ENCODE results near the gene GLOD4. TPM values are rescaled to one million over a fixed set of nuclear protein-coding genes. Genes with fewer than 3 reads are reported as not detected.
"Not testable (repeated sequence)": the region's sequence is repeated elsewhere in the genome, so short reads cannot be mapped to it uniquely, and the experiment has no call there.

Gene GLOD4, protein sequence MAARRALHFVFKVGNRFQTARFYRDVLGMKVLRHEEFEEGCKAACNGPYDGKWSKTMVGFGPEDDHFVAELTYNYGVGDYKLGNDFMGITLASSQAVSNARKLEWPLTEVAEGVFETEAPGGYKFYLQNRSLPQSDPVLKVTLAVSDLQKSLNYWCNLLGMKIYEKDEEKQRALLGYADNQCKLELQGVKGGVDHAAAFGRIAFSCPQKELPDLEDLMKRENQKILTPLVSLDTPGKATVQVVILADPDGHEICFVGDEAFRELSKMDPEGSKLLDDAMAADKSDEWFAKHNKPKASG
- polyA plus RNA-seq (2012; ENCODE audit: insufficient read depth, insufficient read length) = 162 TPM

DNA sequence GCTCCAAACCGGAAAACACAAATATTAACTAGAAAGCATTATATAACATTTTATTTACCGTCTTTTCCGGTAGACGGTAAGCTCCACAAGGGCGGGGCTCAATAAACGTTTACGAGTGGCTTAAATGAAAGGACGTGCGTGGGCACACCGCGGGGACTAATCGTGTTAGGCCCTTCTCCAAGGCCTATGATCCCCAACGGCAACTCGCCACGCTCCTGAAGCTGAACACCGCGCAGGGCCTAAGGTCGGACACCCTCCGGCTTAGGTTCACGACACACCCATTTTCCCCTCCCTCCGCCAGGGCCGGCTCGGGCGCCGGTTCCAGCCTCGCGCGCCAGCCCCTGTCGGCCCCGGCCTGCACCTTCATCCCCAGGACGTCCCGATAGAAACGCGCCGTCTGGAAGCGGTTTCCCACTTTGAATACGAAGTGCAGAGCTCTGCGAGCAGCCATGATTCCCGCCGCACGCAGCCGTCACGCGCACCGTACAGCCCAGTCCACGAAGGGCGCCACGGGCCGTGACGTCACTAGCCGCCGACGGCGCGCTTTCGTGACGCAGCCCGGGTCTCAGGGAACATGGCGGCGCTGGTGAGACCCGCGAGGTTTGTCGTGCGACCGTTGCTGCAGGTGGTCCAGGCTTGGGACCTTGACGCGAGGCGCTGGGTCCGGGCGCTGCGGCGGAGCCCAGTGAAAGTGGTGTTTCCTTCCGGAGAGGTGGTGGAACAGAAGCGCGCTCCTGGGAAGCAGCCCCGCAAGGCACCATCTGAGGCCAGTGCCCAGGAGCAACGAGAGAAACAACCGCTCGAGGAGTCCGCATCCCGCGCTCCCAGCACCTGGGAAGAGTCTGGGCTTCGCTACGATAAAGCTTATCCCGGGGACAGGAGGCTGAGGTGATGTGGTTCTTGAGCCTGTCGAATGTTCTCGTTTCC is at the start of gene GLOD4, which contains the start of gene MRM3:
Gene GLOD4, minus strand, starts transcription at position 476 of the 927 bp plus-strand sequence. Its CDS starts 25 bp downstream, at position 451.
Gene MRM3, plus strand, starts transcription at position 549 of the 927 bp plus-strand sequence. Its CDS starts 26 bp downstream, at position 575.
- H3K4me3 ChIP-seq (ENCODE audit: low read length) = peak within 1 kb of the TSS; percentile 100
- DNase-seq (ENCODE audit: low read depth, low spot score) = peak; percentile 86

DNA sequence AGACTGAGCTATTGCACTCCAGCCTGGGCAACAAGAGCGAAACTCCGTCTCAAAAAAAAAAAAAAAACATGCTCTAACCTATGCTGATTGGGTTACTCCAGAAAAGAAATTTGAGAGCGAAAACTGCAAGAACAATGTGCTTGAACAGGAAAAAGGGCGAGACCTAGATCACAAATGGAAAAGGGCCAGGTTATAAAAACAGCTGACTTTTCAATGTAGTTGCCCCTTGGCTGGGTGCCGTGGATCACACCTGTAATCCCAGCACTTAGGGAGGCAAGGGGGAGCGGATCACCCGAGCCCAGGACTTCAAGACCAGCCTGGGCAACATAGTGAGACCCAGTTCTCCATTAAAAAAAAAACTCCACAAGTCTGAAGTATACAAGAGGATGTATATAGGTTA is 48.9 kb upstream of the GLOD4 start:
- no peak overlapping the region for H3K4me3 ChIP-seq (ENCODE audit: low read length)
- no peak for DNase-seq (ENCODE audit: low read depth, low spot score)

DNA sequence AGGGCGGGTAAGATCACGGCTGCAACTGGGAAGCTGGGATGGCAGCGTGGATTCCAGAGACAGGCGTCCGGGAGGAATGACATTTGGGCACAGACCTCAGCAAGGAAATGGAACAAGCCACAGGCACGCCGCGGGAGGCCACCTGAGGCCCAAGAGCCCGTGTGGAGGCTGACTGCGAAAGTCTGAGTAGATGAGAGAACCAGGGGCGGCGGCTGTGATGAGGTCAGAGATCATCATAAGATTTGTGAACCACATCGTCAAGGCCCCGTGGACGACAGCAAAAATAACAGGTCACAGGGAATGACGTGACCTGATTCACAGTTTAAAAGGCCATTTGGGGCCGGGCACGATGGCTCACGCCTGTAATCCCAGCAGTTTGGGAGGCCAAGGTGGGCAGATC is 48.3 kb upstream of the GLOD4 start:
- DNase-seq (ENCODE audit: low read depth, low spot score) = no peak
- H3K4me3 ChIP-seq (ENCODE audit: low read length) = no peak overlapping the region

DNA sequence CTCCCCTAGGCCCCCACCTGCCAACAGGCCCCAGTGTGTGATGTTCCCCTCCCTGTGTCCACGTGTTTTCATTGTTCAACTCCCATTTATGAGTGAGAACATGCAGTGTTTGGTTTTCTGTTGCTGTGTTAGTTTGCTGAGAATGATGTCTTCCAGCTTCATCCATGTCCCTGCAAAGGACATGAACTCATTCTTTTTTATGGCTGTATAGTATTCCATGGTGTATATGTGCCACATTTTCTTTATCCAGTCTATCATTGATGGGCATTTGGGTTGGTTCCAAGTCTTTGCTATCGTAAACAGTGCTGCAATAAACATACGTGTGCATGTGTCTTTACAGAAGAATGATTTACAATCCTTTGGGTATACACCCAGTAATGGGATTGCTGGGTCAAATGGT is 47.5 kb upstream of the GLOD4 start:
- DNase-seq (ENCODE audit: low read depth, low spot score) = not testable (repeated sequence)

DNA sequence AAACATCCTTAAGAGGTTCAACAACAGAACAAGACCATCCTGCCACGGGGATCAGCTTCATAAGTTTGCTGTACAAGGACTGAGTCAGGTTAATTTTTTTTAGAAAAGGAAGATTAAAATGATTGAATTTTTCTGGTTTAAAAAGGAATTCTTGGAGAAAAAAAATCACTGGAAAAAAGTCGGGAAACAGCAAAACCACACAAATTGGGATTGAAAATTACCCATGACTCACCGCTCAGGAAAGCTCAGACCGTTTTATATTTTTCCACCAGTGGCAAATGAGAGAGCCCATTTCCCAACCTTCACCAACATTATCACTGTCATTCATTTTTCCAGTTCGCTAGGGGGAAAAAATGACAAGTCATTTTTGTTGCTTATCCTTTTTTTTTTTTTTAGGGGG is 46.7 kb upstream of the GLOD4 start:
- H3K4me3 ChIP-seq (ENCODE audit: low read length) = no peak overlapping the region
- DNase-seq (ENCODE audit: low read depth, low spot score) = no peak

More for the DNA sequence above, 47.5 kb upstream of the GLOD4 start:
- H3K4me3 ChIP-seq (ENCODE audit: low read length) = not testable (repeated sequence)

DNA sequence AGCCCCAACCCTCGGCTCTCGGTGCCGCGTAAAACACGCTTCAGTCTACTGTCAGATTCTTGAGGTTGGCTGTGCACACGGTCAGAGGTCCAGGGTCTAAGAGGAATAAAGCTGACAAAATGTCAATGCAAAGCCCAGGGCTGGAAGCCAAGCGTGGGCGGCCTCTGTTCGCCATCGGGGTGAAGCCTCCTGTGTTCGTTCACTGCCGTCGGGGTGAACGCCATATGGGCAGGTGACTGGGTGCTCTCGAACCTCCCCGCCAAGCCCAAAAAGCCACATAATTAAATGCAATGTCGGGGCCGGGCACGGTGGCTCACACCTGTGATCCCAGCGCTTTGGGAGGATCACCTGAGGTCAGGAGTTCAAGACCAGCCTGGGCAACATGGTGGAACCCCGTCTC is 44.7 kb upstream of the GLOD4 start:
- no peak for DNase-seq (ENCODE audit: low read depth, low spot score)
- no peak overlapping the region for H3K4me3 ChIP-seq (ENCODE audit: low read length)

DNA sequence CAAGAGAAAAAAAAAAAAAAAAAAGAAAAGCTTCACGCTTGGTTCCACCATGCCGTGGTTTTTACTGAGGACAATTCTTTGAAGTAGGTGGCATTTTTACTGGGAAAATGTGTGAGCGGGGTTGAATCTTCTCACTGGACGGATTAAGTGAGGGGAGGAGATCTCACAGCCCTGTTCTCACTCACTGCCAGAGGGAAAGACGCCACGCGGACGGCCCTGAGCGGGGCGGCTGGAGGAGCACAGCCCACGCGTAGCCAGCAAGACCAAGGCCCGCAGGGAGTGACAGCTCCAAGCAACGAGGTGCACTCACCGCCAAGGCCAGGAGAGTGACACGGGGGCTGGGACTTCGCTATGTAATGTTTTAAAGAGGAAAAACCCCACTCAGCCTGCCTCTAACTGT is 43.1 kb upstream of the GLOD4 start:
- no peak overlapping the region for H3K4me3 ChIP-seq (ENCODE audit: low read length)
- DNase-seq (ENCODE audit: low read depth, low spot score) = no peak

DNA sequence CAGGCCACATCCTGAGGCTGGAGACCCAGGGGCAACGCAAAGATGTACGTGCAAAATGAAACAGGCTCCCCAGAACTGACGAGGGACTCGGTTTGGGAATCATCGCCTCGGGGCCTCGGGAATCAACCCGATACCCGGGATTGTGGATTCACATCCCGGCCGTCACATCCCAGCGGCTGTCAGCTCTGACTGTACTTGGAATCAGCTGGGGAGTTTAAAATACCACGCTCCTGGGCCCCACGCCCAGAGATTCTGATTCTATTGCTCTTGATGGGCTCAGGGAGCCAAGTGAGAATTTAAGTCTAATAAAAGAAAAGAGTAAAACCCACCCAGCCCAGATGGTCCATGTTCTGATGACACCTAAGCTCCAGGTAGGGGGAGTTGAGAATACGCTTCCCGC is 42.3 kb upstream of the GLOD4 start:
- DNase-seq (ENCODE audit: low read depth, low spot score) = no peak
- H3K4me3 ChIP-seq (ENCODE audit: low read length) = no peak overlapping the region

DNA sequence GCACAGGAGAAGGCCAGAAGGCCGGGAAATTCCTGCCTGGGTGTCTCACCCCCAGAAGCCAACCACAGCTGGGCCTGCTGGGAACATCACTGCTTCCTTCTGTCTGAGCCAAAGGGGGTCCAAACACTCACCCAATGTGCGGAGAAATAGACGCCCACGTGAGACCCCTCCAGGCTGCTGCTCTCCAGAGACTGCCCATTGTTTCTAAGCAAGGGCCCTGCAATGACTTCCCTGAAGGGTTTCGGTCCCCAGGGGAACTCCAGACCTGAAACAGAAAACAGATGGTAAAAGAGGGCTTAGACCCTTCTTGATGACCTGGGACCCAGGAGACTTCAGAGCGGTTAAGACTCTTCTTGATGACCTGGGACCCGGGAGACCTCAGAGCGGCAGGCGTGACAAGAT is 41.4 kb upstream of the GLOD4 start:
- no peak overlapping the region for H3K4me3 ChIP-seq (ENCODE audit: low read length)

DNA sequence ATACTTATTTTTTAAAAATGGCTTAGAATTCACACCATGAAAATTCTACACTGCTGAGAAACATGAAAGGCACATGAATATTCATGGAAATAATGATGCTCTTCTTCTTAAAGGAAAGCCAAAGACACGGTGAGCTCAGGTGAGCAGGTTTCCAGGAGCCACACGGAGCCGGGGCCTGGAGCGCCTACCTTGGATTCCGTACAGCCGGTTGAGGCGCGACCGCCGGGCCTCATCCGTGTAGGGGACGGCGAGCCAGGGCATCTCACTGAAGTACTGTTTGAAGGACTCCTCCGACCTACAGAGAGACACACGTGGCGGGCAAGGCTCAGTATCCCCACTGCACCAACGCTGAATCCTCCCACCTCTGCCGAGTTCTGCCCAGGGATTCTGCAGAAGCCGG is 37.2 kb upstream of the GLOD4 start:
- H3K4me3 ChIP-seq (ENCODE audit: low read length) = no peak overlapping the region
- DNase-seq (ENCODE audit: low read depth, low spot score) = no peak

More for the DNA sequence above, 41.4 kb upstream of the GLOD4 start:
- DNase-seq (ENCODE audit: low read depth, low spot score) = no peak

DNA sequence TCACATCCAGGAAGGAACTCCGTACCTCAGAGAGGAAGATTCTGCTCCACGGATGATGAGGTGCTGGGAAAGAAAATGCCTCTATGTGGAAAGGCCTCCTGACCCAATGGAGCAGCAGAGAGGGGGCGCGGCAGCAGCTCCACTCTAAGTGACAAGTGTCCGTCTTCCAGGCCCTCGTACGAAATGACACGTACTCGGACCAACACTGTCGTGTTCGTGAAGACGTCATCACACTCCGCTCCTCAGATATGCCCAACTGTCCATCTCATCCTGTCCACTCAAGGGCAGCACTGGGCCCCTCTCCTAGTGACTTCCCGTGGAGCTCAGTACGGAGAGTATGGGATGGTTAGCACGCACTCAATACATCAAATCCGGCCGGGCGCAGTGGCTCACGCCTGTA is 32.3 kb upstream of the GLOD4 start:
- H3K4me3 ChIP-seq (ENCODE audit: low read length) = no peak overlapping the region

DNA sequence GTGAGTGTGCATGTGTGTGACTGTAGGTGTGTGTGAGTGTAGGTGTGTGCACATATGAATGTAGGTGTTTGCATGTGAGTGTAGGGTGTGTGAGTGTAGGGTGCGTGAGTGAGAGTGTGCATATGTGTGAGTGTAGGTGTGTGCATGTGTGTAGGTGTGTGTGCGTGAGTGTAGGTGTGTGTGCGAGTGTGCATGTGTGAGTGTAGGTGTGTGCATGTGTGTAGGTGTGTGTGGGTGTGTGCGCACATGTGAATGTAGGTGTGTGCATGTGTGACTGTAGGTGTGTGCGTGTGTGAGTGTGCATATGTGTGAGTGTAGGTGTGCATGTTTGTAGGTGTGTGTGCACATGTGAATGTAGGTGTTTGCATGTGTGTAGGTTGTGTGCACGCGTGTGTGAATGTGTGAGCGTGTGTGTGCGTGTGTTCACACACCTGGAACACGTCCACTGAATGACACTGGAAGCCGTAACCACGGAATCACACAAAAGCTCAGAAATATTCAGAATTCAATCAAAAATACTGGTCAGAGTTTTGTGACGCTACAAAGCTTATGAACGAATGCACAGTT is 30.6 kb upstream of the GLOD4 start:
- DNase-seq (ENCODE audit: low read depth, low spot score) = no peak
- H3K4me3 ChIP-seq (ENCODE audit: low read length) = no peak overlapping the region

More for the DNA sequence above, 32.3 kb upstream of the GLOD4 start:
- no peak for DNase-seq (ENCODE audit: low read depth, low spot score)

DNA sequence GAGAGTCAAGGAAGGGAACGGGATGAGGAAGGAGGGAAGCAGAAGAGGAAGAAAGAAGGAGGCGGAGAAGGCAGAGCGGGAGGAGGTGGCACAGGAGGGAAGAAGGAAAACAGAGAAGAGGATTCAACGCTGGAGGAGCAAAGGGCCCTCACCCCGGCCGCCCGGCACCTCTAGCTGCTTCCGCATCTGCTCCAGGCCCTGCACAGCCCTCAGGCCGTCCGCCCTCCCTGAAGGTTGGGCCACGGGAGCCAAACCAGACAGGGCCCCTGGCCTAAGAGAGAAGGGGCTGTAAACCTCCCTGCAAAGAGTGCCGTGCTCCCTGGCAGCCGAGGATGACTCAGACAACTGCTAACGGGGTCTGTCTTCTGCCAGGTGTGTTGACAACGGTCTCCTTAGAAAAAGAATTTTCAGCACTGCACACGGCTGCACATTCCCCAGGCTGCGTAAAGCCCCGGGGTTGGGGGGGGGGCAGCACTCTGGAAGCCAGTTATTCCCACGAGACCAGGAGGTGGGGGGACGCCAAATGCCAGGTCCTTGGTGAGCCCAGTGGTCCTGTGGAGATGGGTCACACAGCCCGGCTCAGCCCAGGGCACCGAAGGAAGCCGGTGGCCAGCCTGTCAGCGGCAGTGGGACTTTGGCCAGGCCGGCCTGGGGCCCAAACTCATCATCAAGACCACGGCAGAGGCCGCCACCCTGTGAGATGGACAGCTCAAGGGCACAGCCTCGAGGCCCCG is 29.1 kb upstream of the GLOD4 start:
- H3K4me3 ChIP-seq (ENCODE audit: low read length) = no peak overlapping the region
- DNase-seq (ENCODE audit: low read depth, low spot score) = no peak

DNA sequence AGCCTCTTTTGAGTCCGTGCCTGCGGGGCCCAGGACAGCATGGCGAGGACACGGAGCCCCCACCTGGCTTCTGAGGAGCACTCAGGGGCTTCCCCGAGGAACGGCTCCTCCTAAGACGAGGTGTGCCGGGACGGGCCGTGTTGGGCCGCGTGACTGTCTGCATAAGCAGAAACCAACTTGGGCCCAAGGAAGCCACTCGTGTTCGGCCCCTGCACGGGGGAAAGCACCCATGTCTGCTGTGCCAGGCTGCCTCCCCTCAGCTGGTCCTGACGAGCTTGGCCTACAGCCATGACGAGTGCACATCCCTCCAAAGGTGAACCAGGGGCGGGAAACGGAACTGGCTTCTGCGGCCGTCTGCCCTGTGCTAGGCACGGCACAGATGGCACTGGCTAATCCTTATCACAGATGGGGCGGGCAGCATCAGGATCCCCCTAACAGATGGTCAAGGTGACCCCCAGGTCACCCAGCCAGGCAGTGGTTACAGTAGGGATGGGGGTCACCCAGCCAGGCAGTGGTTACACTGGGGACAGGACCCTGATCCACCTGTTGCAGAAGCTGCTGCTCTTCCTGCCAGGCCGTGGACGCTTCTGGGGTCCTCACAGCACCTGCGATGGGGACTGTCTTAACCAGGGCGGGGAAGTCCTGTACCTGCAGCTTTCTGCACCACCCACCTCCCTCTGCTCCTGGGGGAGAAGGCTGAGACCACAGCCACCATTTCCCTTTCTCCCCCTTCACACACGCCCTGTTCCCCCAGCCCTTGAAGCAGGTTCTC is 25.6 kb upstream of the GLOD4 start:
- DNase-seq (ENCODE audit: low read depth, low spot score) = no peak
- H3K4me3 ChIP-seq (ENCODE audit: low read length) = no peak overlapping the region

DNA sequence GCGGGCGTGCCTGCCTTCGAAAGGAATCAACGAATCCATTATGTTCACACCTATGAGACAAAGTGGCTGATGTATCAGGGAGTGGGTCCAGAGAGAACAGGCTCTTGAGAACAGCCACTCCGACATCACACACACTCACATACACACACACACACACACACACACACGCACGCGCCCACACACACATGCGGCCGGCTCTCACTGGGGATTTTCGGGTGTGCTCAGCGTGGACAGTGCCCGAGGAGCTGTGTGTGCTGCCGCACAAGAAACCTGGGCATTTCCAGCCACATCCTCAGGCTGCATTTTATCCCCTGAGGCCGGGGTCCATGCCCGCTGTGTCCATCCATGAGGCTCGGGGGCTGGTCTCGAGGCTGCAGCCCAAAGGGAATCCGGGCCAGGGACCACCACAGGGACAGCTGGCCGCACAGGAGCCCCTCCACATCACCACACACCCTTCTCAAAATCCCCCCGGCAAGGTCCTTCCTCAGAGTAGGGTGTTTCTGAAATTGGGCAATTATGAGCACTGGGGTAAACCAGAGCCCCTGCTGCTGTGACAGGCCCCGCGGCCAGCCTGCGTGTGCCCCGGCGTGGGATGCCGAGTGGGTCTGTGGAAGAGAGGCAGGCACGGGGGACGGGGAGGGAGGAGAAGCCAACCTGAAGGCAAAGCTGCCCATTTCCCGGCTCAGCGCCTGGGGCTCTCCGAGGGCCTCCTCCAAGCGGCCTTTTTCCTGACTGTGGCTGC is 24.9 kb upstream of the GLOD4 start:
- H3K4me3 ChIP-seq (ENCODE audit: low read length) = no peak overlapping the region
- no peak for DNase-seq (ENCODE audit: low read depth, low spot score)

DNA sequence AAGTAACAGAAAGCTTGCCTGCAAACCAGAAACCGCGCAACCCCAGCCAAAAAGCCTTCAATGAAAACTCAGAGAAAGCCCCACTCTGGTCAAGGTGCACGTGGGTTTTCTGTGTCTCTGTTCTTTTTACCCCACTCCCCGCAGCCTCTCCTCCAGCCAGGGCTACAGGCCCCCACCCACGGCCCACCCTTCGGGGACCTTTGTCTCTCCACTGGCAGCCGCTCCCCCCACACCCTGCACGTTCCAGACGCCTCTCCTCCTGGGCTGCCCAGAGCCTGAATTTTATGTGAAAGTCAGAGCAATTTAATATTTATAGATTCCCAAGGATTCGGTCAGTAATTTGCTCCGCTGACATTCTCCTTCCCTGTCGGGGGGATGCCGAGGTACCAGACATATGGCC is 24.3 kb upstream of the GLOD4 start:
- no peak for DNase-seq (ENCODE audit: low read depth, low spot score)
- H3K4me3 ChIP-seq (ENCODE audit: low read length) = no peak overlapping the region

DNA sequence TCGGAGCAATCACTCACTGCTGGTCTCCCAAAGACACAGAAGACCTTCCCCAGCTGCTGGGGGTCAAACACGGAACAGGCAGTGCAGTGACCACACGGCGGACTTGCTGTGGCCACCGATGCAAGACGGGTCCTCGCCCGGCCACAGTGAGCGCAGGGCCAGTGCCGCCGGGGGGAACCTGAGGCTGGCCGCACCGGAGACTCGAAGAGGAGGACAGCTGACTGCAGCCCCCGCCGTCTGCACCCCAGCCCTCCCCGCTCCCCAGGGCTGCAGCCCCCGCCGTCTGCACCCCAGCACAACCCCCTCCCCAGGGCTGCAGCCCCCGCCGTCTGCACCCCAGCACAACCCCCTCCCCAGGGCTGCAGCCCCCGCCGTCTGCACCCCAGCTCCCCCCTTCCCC is 23.8 kb upstream of the GLOD4 start:
- DNase-seq (ENCODE audit: low read depth, low spot score); H3K4me3 ChIP-seq (ENCODE audit: low read length): not testable (repeated sequence)

Measured in Jurkat, Clone E6-1 (cell line).